K562 (cell line): ENCODE measurements around the gene TNPO3. TPM values are rescaled to one million over a fixed set of nuclear protein-coding genes. Genes with fewer than 3 reads are reported as not detected.

ENCODE experiments used
- CREM ChIP-seq: IDR thresholded peaks from 2 replicates; pipeline ENCODE4 v1.6.1; 2014; ENCODE audit warnings: antibody characterized with exemption, low read depth
- FOXJ3 ChIP-seq: sonication (generic); formaldehyde crosslinking; IDR thresholded peaks from 2 replicates; pipeline ENCODE4 v1.4.0; 2020; ENCODE audit warnings: mild to moderate bottlenecking, missing genetic modification reagents
- HMGN3 ChIP-seq: IDR thresholded peaks from 2 replicates; pipeline ENCODE4 v1.6.1; 2011; ENCODE audit warnings: borderline replicate concordance, low read depth, mild to moderate bottlenecking, mixed read lengths, low read length; ENCODE audit not compliant: insufficient read length; ENCODE audit errors: extremely low read depth
- KHSRP ChIP-seq: fragments of 450-650 bp; IDR thresholded peaks from 2 replicates; pipeline ENCODE4 v1.6.1; 2017
- KLF1 ChIP-seq: fragments of 450-650 bp; IDR thresholded peaks from 2 replicates; pipeline ENCODE4 v1.6.1; 2016; ENCODE audit warnings: missing genetic modification characterization, missing compliant biosample characterization
- MGA ChIP-seq: fragments of 450-650 bp; IDR thresholded peaks from 2 replicates; pipeline ENCODE4 v1.6.1; 2016; ENCODE audit warnings: mild to moderate bottlenecking, moderate library complexity
- NR4A1 ChIP-seq, 2 experiments: fragments of 250-450 bp in 1 of 2; fragments of 450-650 bp in 1 of 2; sonication (Bioruptor Pico) in 1 of 2; IDR thresholded peaks; 2 replicates each; pipeline versions ENCODE4 v1.4.0 to v1.6.1; 2016 to 2020; ENCODE audit warnings: mild to moderate bottlenecking in 2 of 2, missing compliant biosample characterization in 1 of 2, missing genetic modification characterization in 1 of 2, moderate library complexity in 1 of 2
- STAT5B ChIP-seq: fragments of 250-450 bp; sonication (Bioruptor Pico); IDR thresholded peaks from 2 replicates; pipeline ENCODE4 v1.8.0; 2021; ENCODE audit warnings: mild to moderate bottlenecking, inconsistent platforms
- TAF1 ChIP-seq: IDR thresholded peaks from 2 replicates; pipeline ENCODE4 v1.6.1; 2011; ENCODE audit warnings: mild to moderate bottlenecking, low read length, moderate library complexity; ENCODE audit not compliant: insufficient read depth, control insufficient read depth, severe bottlenecking; ENCODE audit errors: extremely low read depth
- XRCC4 ChIP-seq: IDR thresholded peaks from one replicate; pipeline ENCODE4 v1.6.1; 2011; ENCODE audit not compliant: insufficient read depth, insufficient read length; ENCODE audit errors: extremely low read depth
- ZBTB33 ChIP-seq: sonication (generic); formaldehyde crosslinking; IDR thresholded peaks from 2 replicates; pipeline ENCODE4 v1.8.1; 2023; ENCODE audit warnings: mild to moderate bottlenecking, missing genetic modification reagents
- ZFX ChIP-seq: sonication (generic); formaldehyde crosslinking; IDR thresholded peaks from 2 replicates; pipeline ENCODE4 v1.8.0; 2022; ENCODE audit warnings: mild to moderate bottlenecking, missing genetic modification reagents, moderate library complexity
- ZNF282 ChIP-seq: sonication (generic); formaldehyde crosslinking; IDR thresholded peaks from 2 replicates; pipeline ENCODE4 v1.8.1; 2023; ENCODE audit warnings: missing genetic modification reagents
- ZSCAN29 ChIP-seq: fragments of 450-650 bp; IDR thresholded peaks from 2 replicates; pipeline ENCODE4 v1.6.1; 2017
- polyA plus RNA-seq, 8 experiments: library from polyadenylated mRNA; depleted of rRNA in 4 of 8; stranded (reverse) in 5 of 8; unstranded in 3 of 8; fragments of >200 nt; fragmentation: Nextera tagmentation in 2 of 8; fragmentation: Illumina TruSeq in 1 of 8; extraction: Ambion mirVana in 2 of 8; extraction: Trizol in 1 of 8; gene quantifications; 2 replicates each; pipeline versions ENCODE4 v1.2.1 to v1.2.3, GENCODE V29; 2011 to 2014; ENCODE audit warnings: inconsistent platforms in 1 of 8, missing spikeins in 1 of 8
- total RNA-seq, 7 experiments: library from RNA; depleted of rRNA in 6 of 7; stranded (reverse); fragments of >200 nt in 6 of 7; fragmentation: Illumina TruSeq in 2 of 7; extraction: Trizol in 2 of 7; gene quantifications; 2 replicates each; pipeline versions ENCODE4 v1.2.1 to v1.2.3, GENCODE V29; 2011 to 2021; ENCODE audit warnings: low replicate concordance in 1 of 7

Gene TNPO3
- total and polyA plus RNA-seq, 9 of the 15 experiments (the other 6 are each of a cell fraction or from before 2014, with no cell fraction given): 35.8 to 125 (median 110) TPM

DNA sequence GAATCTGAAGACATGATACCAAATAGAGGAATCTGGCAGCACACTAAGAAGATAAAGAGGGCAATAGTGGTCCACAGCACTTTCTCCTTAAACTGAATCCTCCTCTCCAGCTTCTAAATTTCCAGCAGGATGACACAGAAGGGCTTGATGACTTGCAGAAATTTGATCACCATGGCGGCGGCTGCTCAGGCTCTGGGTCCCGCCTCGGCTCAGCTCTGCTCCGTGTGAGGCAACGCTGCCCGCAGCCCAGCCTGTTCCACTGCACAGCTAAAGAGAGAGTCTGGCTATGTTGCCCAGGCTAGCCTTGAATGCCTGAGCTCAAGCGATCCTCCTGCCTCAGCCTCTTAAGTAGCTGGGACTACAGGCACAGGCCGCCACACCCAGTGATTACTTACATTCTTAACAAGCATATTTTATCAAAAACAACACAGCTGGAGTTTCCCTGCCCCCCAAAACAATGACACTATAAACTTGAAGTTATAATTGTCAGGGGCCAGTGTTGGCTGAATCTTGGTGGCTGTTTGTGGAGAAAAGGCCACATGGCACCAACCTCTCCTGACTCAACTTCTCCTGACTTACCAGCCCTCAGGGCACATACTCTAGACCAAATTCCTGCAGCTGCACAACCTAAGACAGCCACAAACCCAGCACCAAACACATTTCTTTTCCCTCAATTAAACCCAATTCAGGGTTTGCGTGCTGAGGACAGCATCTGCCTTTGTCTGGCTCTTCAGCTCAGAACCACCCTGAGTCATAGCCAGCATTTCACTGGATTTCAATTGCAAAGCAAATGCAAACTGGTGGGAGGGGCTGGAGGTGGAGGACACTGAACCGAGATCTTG lies 11.6 kb upstream of the TNPO3 start (continued):
- TF ChIP-seq MGA (peak; percentile 74), ZBTB33 (CRISPR knock-in tag) (no peak; the same call in 1 of the 2 replicates), XRCC4 (no peak), TAF1 (peak; percentile 67), ZFX (CRISPR knock-in tag) (peak; percentile 83), ZSCAN29 (no peak), ZNF282 (CRISPR knock-in tag) (no peak), KHSRP (no peak), CREM (no peak; the same call in 1 of the 2 replicates), STAT5B (CRISPR knock-in tag) (no peak), FOXJ3 (no peak), HMGN3 (no peak), KLF1 (tag) (0 out of 2 replicates have a peak, but pooled peaks have one; percentile 50), NR4A1 (CRISPR knock-in tag; IDR thresholded peaks at IDR 0.05) (0 out of 2 replicates have a peak, but pooled peaks have one; percentile 58), NR4A1 (tag; IDR thresholded peaks at IDR 0.05) (peak; percentile 93)
